K562 (cell line): ENCODE data around the gene TULP4. TPM values are rescaled to one million over a fixed set of nuclear protein-coding genes. Genes with fewer than 3 reads are reported as not detected.
A peak's percentile ranks its signal among the peaks of the same experiment; 100 is the strongest.

Source experiments
- CBX8 ChIP-seq: fragments of 200-600 bp; sonication (generic); IDR thresholded peaks from 2 replicates; pipeline ENCODE4 v1.6.1; 2012; ENCODE audit warnings: borderline replicate concordance, mixed run types, low read depth, mild to moderate bottlenecking, moderate library complexity, mixed read lengths, low read length, control low read depth, inconsistent platforms; ENCODE audit not compliant: poor library complexity, severe bottlenecking; ENCODE audit errors: extremely low read depth
- FOSL1 ChIP-seq: fragments of 200-800 bp; sonication (Bioruptor generic); conservative IDR thresholded peaks from 2 replicates; pipeline ENCODE4 v1.6.1; 2016; ENCODE audit warnings: missing genetic modification characterization, missing compliant biosample characterization
- FOXA3 ChIP-seq, 2 experiments: fragments of 450-650 bp in 1 of 2; sonication (generic) in 1 of 2; formaldehyde crosslinking; IDR thresholded peaks in 1 of 2; conservative IDR thresholded peaks in 1 of 2; 2 replicates each; pipeline versions ENCODE4 v1.4.0 to v1.8.0; 2020 to 2022; ENCODE audit warnings: mild to moderate bottlenecking in 2 of 2, missing genetic modification reagents in 1 of 2
- FOXK1 ChIP-seq: sonication (generic); formaldehyde crosslinking; IDR thresholded peaks from 2 replicates; pipeline ENCODE4 v1.8.0; 2022; ENCODE audit warnings: missing genetic modification reagents, mild to moderate bottlenecking, borderline replicate concordance
- L3MBTL2 ChIP-seq: fragments of 450-650 bp; IDR thresholded peaks from 2 replicates; pipeline ENCODE4 v1.6.1; 2016; ENCODE audit warnings: mild to moderate bottlenecking, moderate library complexity
- MAZ ChIP-seq, 2 experiments: fragments of 450-650 bp in 1 of 2; sonication (generic) in 1 of 2; formaldehyde crosslinking; IDR thresholded peaks in 1 of 2; conservative IDR thresholded peaks in 1 of 2; 2 replicates each; pipeline versions ENCODE4 v1.4.0 to v1.5.0; 2020; ENCODE audit warnings: mild to moderate bottlenecking in 1 of 2, missing genetic modification reagents in 1 of 2
- MYC ChIP-seq, 2 experiments: fragments of 250-450 bp in 1 of 2; sonication (Bioruptor Pico) in 1 of 2; IDR thresholded peaks; 2 replicates each; pipeline versions ENCODE4 v1.5.1 to v1.6.1; 2012 to 2021; ENCODE audit warnings: low read depth in 2 of 2, borderline replicate concordance in 1 of 2, improper control_type of control experiment in 1 of 2, low read length in 1 of 2, mild to moderate bottlenecking in 1 of 2, moderate library complexity in 1 of 2
- NR2C2 ChIP-seq, 2 experiments: fragments of 200-800 bp in 1 of 2; sonication (Bioruptor generic) in 1 of 2; sonication (generic) in 1 of 2; formaldehyde crosslinking in 1 of 2; IDR thresholded peaks; 2 replicates each; pipeline versions ENCODE4 v1.6.1 to v1.8.0; 2016 to 2022; ENCODE audit warnings: mild to moderate bottlenecking in 1 of 2, missing compliant biosample characterization in 1 of 2, missing genetic modification characterization in 1 of 2, missing genetic modification reagents in 1 of 2
- NRF1 ChIP-seq, 2 experiments: fragments of 450-650 bp; IDR thresholded peaks in 1 of 2; conservative IDR thresholded peaks in 1 of 2; 2 replicates each; pipeline ENCODE4 v1.6.1; 2014; ENCODE audit warnings: mild to moderate bottlenecking in 2 of 2
- RAD21 ChIP-seq, 2 experiments: fragments of 250-450 bp in 1 of 2; fragments of 450-650 bp in 1 of 2; sonication (Bioruptor Pico) in 1 of 2; formaldehyde crosslinking in 1 of 2; IDR thresholded peaks in 1 of 2; conservative IDR thresholded peaks in 1 of 2; 2 replicates each; pipeline versions ENCODE4 v1.4.0 to v1.8.0; 2020 to 2022; ENCODE audit warnings: mild to moderate bottlenecking in 2 of 2, moderate library complexity in 1 of 2
- RCOR1 ChIP-seq, 2 experiments: IDR thresholded peaks; 2 replicates each; pipeline ENCODE4 v1.6.1; 2012; ENCODE audit warnings: low read depth in 2 of 2, low read length in 2 of 2, borderline replicate concordance in 1 of 2, improper control_type of control experiment in 1 of 2
- SMARCC2 ChIP-seq: fragments of 450-650 bp; IDR thresholded peaks from 2 replicates; pipeline ENCODE4 v1.6.1; 2017; ENCODE audit warnings: antibody characterized with exemption, moderate library complexity, mild to moderate bottlenecking, low read depth
- SMC3 ChIP-seq: conservative IDR thresholded peaks from 2 replicates; pipeline ENCODE4 v1.6.1; 2011; ENCODE audit warnings: low read depth, low read length, improper control_type of control experiment; ENCODE audit not compliant: insufficient read depth
- SPI1 ChIP-seq: IDR thresholded peaks from 2 replicates; pipeline ENCODE4 v1.6.1; 2011; ENCODE audit warnings: low read depth, low read length, control low read depth, borderline replicate concordance
- ZNF324 ChIP-seq: fragments of 250-450 bp; sonication (Bioruptor Pico); IDR thresholded peaks from 2 replicates; pipeline ENCODE4 v1.4.0; 2020; ENCODE audit warnings: mild to moderate bottlenecking
- ZNF41 ChIP-seq: fragments of 250-450 bp; sonication (Bioruptor Pico); conservative IDR thresholded peaks from 2 replicates; pipeline ENCODE4 v1.4.0; 2020; ENCODE audit warnings: mild to moderate bottlenecking
- polyA plus RNA-seq, 8 experiments: library from polyadenylated mRNA; depleted of rRNA in 4 of 8; stranded (reverse) in 5 of 8; unstranded in 3 of 8; fragments of >200 nt; fragmentation: Nextera tagmentation in 2 of 8; fragmentation: Illumina TruSeq in 1 of 8; extraction: Ambion mirVana in 2 of 8; extraction: Trizol in 1 of 8; gene quantifications; 2 replicates each; pipeline versions ENCODE4 v1.2.1 to v1.2.3, GENCODE V29; 2011 to 2014; ENCODE audit warnings: inconsistent platforms in 1 of 8, missing spikeins in 1 of 8
- total RNA-seq, 7 experiments: library from RNA; depleted of rRNA in 6 of 7; stranded (reverse); fragments of >200 nt in 6 of 7; fragmentation: Illumina TruSeq in 2 of 7; extraction: Trizol in 2 of 7; gene quantifications; 2 replicates each; pipeline versions ENCODE4 v1.2.1 to v1.2.3, GENCODE V29; 2011 to 2021; ENCODE audit warnings: low replicate concordance in 1 of 7
- TF ChIP-seq, protein P1 (sequence below), 3 experiments: IDR thresholded peaks in 2 of 3; conservative IDR thresholded peaks in 1 of 3; 2 replicates each; pipeline ENCODE4 v1.5.1; 2011 to 2012; ENCODE audit warnings: low read length in 3 of 3, mild to moderate bottlenecking in 3 of 3, control low read depth in 2 of 3, improper control_type of control experiment in 1 of 3, inconsistent platforms in 1 of 3, low read depth in 1 of 3, mixed read lengths in 1 of 3, moderate library complexity in 1 of 3; ENCODE audit not compliant: insufficient read depth in 2 of 3
- TF ChIP-seq, protein P2 (sequence below): fragments of 450-650 bp; IDR thresholded peaks from 2 replicates; pipeline ENCODE4 v1.6.1; 2017; ENCODE audit warnings: mild to moderate bottlenecking, moderate library complexity
- TF ChIP-seq, protein P3 (sequence below): IDR thresholded peaks from 3 replicates; pipeline ENCODE4 v1.6.1; 2011; ENCODE audit warnings: borderline replicate concordance, mild to moderate bottlenecking; ENCODE audit not compliant: insufficient read length, insufficient read depth

The TULP4 gene
- total and polyA plus RNA-seq, 9 of the 15 experiments (the other 6 are each of a cell fraction or from before 2014, with no cell fraction given) = 1.2 to 50.4 (median 11.0) TPM

DNA sequence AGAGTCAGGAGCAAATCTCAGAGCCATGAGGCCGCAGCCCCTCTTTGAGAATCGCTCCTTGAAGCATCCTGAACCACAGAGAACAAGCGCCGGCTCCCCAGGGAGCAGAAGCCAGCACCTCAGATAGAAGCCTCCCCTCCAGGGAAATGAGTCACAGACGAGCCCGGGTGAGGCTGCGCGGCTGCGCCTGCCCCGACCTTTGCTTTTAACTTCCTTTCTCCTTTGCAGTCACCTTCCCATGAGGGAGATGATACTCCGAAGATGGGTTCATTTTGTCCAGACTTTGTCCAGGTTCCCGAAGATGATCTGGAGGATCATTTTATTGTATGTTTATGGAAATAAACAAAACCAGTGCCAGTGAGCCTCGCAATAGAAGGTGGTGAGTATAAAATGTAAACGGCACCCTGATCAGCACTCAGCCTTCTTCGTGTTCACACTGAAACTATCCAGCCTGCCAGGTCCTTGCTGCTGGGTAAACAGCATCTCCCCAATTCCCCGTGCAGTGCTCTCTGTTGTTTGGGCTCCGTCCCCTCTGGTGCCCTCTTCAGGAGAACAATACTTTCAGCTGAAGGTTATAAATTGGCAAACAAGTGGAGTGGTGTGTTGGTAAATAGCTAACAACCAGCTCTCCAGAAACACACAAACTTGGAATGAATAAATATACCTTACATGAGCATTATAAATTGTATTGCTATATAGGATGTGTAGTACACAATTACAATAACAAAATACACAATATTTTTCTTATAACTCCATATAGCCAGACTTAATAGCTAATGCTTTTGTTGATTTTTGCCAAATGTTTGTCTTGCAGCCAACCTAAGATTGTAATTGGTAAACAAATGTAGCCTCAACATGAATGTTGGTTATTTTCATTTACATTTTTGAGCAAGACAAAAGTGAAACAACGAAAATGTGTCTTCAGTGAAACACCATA lies 206.2 kb downstream of the TULP4 start (continued):
- TF ChIP-seq, protein P1, sequence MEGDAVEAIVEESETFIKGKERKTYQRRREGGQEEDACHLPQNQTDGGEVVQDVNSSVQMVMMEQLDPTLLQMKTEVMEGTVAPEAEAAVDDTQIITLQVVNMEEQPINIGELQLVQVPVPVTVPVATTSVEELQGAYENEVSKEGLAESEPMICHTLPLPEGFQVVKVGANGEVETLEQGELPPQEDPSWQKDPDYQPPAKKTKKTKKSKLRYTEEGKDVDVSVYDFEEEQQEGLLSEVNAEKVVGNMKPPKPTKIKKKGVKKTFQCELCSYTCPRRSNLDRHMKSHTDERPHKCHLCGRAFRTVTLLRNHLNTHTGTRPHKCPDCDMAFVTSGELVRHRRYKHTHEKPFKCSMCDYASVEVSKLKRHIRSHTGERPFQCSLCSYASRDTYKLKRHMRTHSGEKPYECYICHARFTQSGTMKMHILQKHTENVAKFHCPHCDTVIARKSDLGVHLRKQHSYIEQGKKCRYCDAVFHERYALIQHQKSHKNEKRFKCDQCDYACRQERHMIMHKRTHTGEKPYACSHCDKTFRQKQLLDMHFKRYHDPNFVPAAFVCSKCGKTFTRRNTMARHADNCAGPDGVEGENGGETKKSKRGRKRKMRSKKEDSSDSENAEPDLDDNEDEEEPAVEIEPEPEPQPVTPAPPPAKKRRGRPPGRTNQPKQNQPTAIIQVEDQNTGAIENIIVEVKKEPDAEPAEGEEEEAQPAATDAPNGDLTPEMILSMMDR (IDR thresholded peaks at IDR 0.05 in 2 of 3, conservative IDR thresholded peaks at IDR 0.05 in 1 of 3; ENCODE audit: insufficient read depth in 2 of 3, low read depth in 1 of 3, low read length in 3 of 3) = peak; percentile 72 to 76 (median 75)
- TF ChIP-seq RAD21 (CRISPR knock-in tag; conservative IDR thresholded peaks at IDR 0.05 in 1 of 2, IDR thresholded peaks at IDR 0.05 in 1 of 2) (peak; percentile 63 to 75), MYC (IDR thresholded peaks at IDR 0.05; ENCODE audit: low read depth, low read length) (0 out of 2 replicates have a peak, but pooled peaks have one; percentile 8), MYC (CRISPR knock-in tag; IDR thresholded peaks at IDR 0.05; ENCODE audit: borderline replicate concordance, low read depth) (no peak), ZNF324 (CRISPR knock-in tag) (no peak), RCOR1 (IDR thresholded peaks at IDR 0.05; ENCODE audit: borderline replicate concordance in 1 of 2, low read depth in 2 of 2, low read length in 2 of 2) (peak in 1 of 2 experiments; percentile 17; a peak in 1 of 4 replicates), NR2C2 (CRISPR knock-in tag; IDR thresholded peaks at IDR 0.05) (0 out of 2 replicates have a peak, but pooled peaks have one; percentile 36), NR2C2 (tag; IDR thresholded peaks at IDR 0.05) (no peak), NRF1 (conservative IDR thresholded peaks at IDR 0.05 in 1 of 2, IDR thresholded peaks at IDR 0.05 in 1 of 2) (peak; percentile 87 to 89), ZNF41 (CRISPR knock-in tag) (no peak), L3MBTL2 (peak; percentile 39; the same call in 1 of the 2 replicates), SMARCC2 (0 out of 2 replicates have a peak, but pooled peaks have one; percentile 22), MAZ (CRISPR knock-in tag; conservative IDR thresholded peaks at IDR 0.05 in 1 of 2, IDR thresholded peaks at IDR 0.05 in 1 of 2) (0 out of 4 replicates have a peak, but pooled peaks of 1 of the 2 experiments have one; percentile 19), SMC3 (0 out of 2 replicates have a peak, but pooled peaks have one; percentile 14), FOXK1 (CRISPR knock-in tag) (no peak), FOSL1 (peak; percentile 89), FOXA3 (CRISPR knock-in tag; conservative IDR thresholded peaks at IDR 0.05 in 1 of 2, IDR thresholded peaks at IDR 0.05 in 1 of 2) (peak in 1 of 2 experiments; percentile 62; a peak in 1 of 4 replicates), CBX8 (peak; percentile 30), SPI1 (peak; percentile 58; the same call in 1 of the 2 replicates)
- TF ChIP-seq, protein P2, sequence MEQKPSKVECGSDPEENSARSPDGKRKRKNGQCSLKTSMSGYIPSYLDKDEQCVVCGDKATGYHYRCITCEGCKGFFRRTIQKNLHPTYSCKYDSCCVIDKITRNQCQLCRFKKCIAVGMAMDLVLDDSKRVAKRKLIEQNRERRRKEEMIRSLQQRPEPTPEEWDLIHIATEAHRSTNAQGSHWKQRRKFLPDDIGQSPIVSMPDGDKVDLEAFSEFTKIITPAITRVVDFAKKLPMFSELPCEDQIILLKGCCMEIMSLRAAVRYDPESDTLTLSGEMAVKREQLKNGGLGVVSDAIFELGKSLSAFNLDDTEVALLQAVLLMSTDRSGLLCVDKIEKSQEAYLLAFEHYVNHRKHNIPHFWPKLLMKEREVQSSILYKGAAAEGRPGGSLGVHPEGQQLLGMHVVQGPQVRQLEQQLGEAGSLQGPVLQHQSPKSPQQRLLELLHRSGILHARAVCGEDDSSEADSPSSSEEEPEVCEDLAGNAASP = no peak
- TF ChIP-seq, protein P3, sequence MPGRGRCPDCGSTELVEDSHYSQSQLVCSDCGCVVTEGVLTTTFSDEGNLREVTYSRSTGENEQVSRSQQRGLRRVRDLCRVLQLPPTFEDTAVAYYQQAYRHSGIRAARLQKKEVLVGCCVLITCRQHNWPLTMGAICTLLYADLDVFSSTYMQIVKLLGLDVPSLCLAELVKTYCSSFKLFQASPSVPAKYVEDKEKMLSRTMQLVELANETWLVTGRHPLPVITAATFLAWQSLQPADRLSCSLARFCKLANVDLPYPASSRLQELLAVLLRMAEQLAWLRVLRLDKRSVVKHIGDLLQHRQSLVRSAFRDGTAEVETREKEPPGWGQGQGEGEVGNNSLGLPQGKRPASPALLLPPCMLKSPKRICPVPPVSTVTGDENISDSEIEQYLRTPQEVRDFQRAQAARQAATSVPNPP = no peak
